PC-9 (cell line): Measurements from ENCODE around the gene DCAF6. TPM values are rescaled to one million over a fixed set of nuclear protein-coding genes. Genes with fewer than 3 reads are reported as not detected.

Source experiments
- BruUV-seq: library from RNA; stranded (reverse); fragments of 400-500 nt; replicated peaks from 2 replicates; lab custom pipeline; 2021; lab: Mats Ljungman, UMichigan
- CTCF ChIA-PET: fragments of 300-600 bp; sonication (Branson Sonifier 250); formaldehyde crosslinking; loops from one replicate; lab custom pipeline; 2022; ENCODE audit warnings: antibody characterized with exemption; lab: Charles Lee
- POLR2A ChIA-PET: fragments of 300-600 bp; sonication (Branson Sonifier 250); formaldehyde crosslinking; loops from one replicate; lab custom pipeline; 2022; ENCODE audit warnings: antibody characterized with exemption; ENCODE audit not compliant: unreplicated experiment; lab: Charles Lee
- DNase-seq, 2 experiments: peaks; one replicate each; pipeline versions ENCODE4 v3.0.0 to v3.0.0-alpha.2; 2015 to 2022; ENCODE audit warnings: mixed read lengths in 1 of 2
- H2AFZ ChIP-seq: fragments of 200-600 bp; sonication (generic); 2 replicates; pipeline ENCODE4 v1.8.1; 2017; ENCODE audit warnings: antibody characterized with exemption
- H3F3A ChIP-seq: fragments of 200-600 bp; sonication (generic); 2 replicates; pipeline ENCODE4 v1.8.1; 2017; ENCODE audit warnings: antibody characterized with exemption, mild to moderate bottlenecking, low read depth; ENCODE audit not compliant: insufficient read depth
- H3K27ac ChIP-seq: fragments of 200-600 bp; sonication (generic); 2 replicates; pipeline ENCODE4 v1.6.1; 2016; ENCODE audit warnings: mixed run types
- H3K27me3 ChIP-seq: fragments of 200-600 bp; sonication (generic); 2 replicates; pipeline ENCODE4 v1.6.1; 2016; ENCODE audit warnings: low read depth, mixed run types; ENCODE audit not compliant: insufficient read depth
- H3K36me3 ChIP-seq: fragments of 200-600 bp; sonication (generic); 2 replicates; pipeline ENCODE4 v1.6.1; 2016; ENCODE audit warnings: low read depth, mixed run types
- H3K4me1 ChIP-seq: fragments of 200-600 bp; sonication (generic); replicated peaks from 2 replicates; pipeline ENCODE4 v1.6.1; 2016; ENCODE audit warnings: mixed run types; ENCODE audit not compliant: insufficient read depth
- H3K4me2 ChIP-seq: fragments of 200-600 bp; sonication (generic); 2 replicates; pipeline ENCODE4 v1.6.1; 2017; ENCODE audit warnings: mixed run types
- H3K4me3 ChIP-seq: fragments of 200-600 bp; sonication (generic); 2 replicates; pipeline ENCODE4 v1.6.1; 2016; ENCODE audit warnings: mixed run types
- H3K79me2 ChIP-seq: fragments of 200-600 bp; sonication (generic); 2 replicates; pipeline ENCODE4 v1.6.1; 2017; ENCODE audit warnings: low read depth, mixed run types
- H3K9me2 ChIP-seq: fragments of 200-600 bp; sonication (generic); 2 replicates; pipeline ENCODE4 v1.8.1; 2017; ENCODE audit warnings: mild to moderate bottlenecking; ENCODE audit not compliant: insufficient read depth
- H3K9me3 ChIP-seq: fragments of 200-600 bp; sonication (generic); 2 replicates; pipeline ENCODE4 v1.8.1; 2016; ENCODE audit warnings: low read depth; ENCODE audit not compliant: insufficient read depth
- H4K20me1 ChIP-seq: fragments of 200-600 bp; sonication (generic); 2 replicates; pipeline ENCODE4 v1.8.1; 2017; ENCODE audit not compliant: insufficient read depth
- EZH2 ChIP-seq: fragments of 200-600 bp; sonication (generic); IDR thresholded peaks from 2 replicates; pipeline ENCODE4 v1.8.0; 2017; ENCODE audit warnings: antibody characterized with exemption, low read depth
- intact Hi-C: fragments of 100-400 bp; cut with micrococcal nuclease; formaldehyde crosslinking; loops from one replicate; pipeline ENCODE4 v1.10.0; 2022; ENCODE audit not compliant: unreplicated experiment
- total RNA-seq: library from RNA; stranded (reverse); gene quantifications from 2 replicates; pipeline ENCODE4 v1.2.3, GENCODE V29; 2021
- TF ChIP-seq, protein P1 (sequence below): fragments of 200-600 bp; sonication (generic); conservative IDR thresholded peaks from 2 replicates; pipeline ENCODE4 v1.6.1; 2017; ENCODE audit warnings: mixed run types, antibody characterized with exemption, mild to moderate bottlenecking, moderate library complexity

DCAF6 gene
- total RNA-seq, 1 experiment from 2014 or later: 77.4 TPM

DNA sequence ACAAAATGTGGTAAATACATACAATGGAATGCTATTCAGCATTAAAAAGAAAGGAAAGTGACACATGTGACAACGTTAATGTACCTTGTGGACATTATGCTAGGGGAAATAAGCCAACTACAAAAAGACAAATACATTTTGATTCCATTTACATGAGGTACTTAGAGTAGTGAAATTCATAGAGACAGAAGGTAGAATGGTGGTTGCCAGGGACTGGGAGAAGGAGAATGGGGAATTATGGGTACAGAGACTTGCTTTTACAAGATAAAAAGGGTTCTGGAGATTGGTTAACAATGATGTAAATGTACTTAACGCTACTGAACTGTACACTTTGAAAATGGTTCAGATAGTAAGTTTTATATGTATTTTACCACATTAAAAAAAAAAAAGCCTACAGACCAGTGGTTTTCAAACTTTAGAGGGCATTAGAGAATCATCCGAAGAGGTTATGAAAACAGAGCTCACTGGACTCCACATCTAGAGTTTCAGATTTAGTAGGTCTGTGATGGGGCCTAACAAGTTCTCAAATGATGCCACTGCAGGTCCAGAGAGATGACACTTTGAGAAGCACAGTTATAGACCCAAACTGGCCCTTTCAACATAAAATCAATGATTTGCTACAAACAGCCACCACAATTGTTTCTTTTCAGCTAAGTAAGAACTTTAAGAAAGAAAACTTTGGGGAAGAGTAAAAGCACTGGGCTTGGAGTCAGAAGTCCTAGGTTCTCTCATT is 13.0 kb upstream of the DCAF6 start:
- Histone ChIP-seq H3K79me2 (peaks cover 11% of the 10 kb centered on the region; the same call in 1 of the 2 replicates), H3F3A (peaks cover 26% of the 10 kb centered on the region), H2AFZ (no peak overlapping the region), H3K36me3 (peaks cover 3% of the 10 kb centered on the region; the same call in 1 of the 2 replicates), H3K27me3 (no peaks in the 10 kb centered on the region), H3K4me2 (peak overlapping the region; percentile 27), H3K4me1 (peaks cover 35% of the 10 kb centered on the region), H3K4me3 (no peak overlapping the region), H3K9me2 (no peaks in the 10 kb centered on the region), H3K9me3 (no peaks in the 10 kb centered on the region), H3K27ac (peak overlapping the region; percentile 69), H4K20me1 (no peaks in the 10 kb centered on the region)
- BruUV-seq: no TSS peak
- no peak for TF ChIP-seq EZH2
- TF ChIP-seq, protein P1, sequence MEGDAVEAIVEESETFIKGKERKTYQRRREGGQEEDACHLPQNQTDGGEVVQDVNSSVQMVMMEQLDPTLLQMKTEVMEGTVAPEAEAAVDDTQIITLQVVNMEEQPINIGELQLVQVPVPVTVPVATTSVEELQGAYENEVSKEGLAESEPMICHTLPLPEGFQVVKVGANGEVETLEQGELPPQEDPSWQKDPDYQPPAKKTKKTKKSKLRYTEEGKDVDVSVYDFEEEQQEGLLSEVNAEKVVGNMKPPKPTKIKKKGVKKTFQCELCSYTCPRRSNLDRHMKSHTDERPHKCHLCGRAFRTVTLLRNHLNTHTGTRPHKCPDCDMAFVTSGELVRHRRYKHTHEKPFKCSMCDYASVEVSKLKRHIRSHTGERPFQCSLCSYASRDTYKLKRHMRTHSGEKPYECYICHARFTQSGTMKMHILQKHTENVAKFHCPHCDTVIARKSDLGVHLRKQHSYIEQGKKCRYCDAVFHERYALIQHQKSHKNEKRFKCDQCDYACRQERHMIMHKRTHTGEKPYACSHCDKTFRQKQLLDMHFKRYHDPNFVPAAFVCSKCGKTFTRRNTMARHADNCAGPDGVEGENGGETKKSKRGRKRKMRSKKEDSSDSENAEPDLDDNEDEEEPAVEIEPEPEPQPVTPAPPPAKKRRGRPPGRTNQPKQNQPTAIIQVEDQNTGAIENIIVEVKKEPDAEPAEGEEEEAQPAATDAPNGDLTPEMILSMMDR: no peak
- ChIA-PET POLR2A (no interaction called here), CTCF (no interaction called here)
- intact Hi-C loops: no loop called here
- DNase-seq: no peak

DNA sequence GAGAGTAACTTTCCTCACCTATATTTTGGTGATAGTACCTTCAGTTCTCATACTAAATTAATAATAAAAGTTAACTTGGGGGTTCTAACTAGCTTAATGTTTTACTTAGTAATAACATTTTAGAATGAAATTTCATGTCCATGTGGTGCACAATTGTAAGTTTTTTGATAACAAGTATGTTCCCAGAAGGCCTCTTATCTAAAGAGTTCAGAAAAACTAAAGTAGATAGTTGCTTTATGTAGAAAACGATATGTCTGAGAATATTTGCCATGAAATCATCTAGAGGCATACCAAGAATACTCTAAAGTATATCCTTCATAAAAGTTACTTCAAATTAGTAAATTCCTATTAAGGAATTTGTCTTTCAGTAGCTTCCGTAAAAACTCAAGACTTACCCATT is 12.4 kb upstream of the DCAF6 start:
- intact Hi-C loops: no loop called here
- CTCF ChIA-PET: no interaction called here
- POLR2A ChIA-PET: no interaction called here

DNA sequence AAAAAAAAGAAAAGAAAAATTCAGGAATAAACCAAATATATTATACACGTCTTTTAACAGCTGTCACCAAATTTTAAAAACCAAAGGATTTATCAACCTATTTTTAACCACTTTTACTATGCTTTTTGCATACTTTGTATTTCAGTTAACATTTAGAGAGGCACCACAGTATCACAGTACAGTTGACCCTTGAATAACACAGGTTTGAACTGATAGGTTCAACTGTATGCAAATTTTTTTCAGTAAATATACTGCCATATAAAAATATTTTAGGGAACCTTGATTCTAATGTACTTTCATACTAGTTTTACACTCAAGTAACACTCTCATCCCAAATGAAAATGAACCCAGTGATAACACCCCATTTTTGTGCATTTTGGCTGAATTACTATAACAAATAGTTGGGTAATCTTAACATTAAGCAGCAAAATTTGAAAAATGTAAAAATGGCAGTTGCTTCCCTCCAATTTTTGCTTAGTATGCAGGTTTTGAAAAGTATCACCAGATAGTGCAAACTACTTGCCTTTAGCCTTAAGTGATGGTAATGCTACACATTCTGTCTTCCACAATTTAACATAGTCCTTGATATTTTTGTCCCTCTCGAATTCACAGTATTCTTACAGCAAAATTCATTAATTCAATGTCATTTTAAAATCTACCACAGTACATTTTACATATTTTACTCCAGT is 11.8 kb upstream of the DCAF6 start:
- Histone ChIP-seq H4K20me1 (no peaks in the 10 kb centered on the region), H3K9me2 (no peaks in the 10 kb centered on the region), H2AFZ (no peak overlapping the region), H3K4me2 (no peak overlapping the region), H3K4me3 (no peak overlapping the region), H3F3A (peaks cover 26% of the 10 kb centered on the region), H3K27me3 (no peaks in the 10 kb centered on the region), H3K79me2 (peaks cover 23% of the 10 kb centered on the region), H3K36me3 (peaks cover 3% of the 10 kb centered on the region; the same call in 1 of the 2 replicates), H3K27ac (no peak overlapping the region), H3K9me3 (no peaks in the 10 kb centered on the region), H3K4me1 (peaks cover 35% of the 10 kb centered on the region)
- DNase-seq: no peak
- POLR2A ChIA-PET: no interaction called here
- intact Hi-C loops: no loop called here
- TF ChIP-seq EZH2: no peak
- TF ChIP-seq, protein P1: no peak
- CTCF ChIA-PET: no interaction called here
- no TSS peak for BruUV-seq

More for the DNA sequence above, 12.4 kb upstream of the DCAF6 start:
- H3K9me3 ChIP-seq: no peaks in the 10 kb centered on the region
- H3K36me3 ChIP-seq: peaks cover 3% of the 10 kb centered on the region; the same call in 1 of the 2 replicates
- peaks cover 26% of the 10 kb centered on the region for H3F3A ChIP-seq
- no peaks in the 10 kb centered on the region for H4K20me1 ChIP-seq
- H3K4me1 ChIP-seq: peaks cover 35% of the 10 kb centered on the region
- TF ChIP-seq, protein P1: no peak
- TF ChIP-seq EZH2: no peak
- no TSS peak for BruUV-seq
- no peak overlapping the region for H3K4me3 ChIP-seq
- DNase-seq: no peak
- H3K27me3 ChIP-seq: no peaks in the 10 kb centered on the region
- H3K27ac ChIP-seq: no peak overlapping the region; the same call in 1 of the 2 replicates
- H3K9me2 ChIP-seq: no peaks in the 10 kb centered on the region
- no peak overlapping the region for H2AFZ ChIP-seq
- no peak overlapping the region for H3K4me2 ChIP-seq
- peaks cover 17% of the 10 kb centered on the region; the same call in 1 of the 2 replicates for H3K79me2 ChIP-seq
